ENCODE data around the gene MYCN. TPM values are rescaled to one million over a fixed set of nuclear protein-coding genes. Genes with fewer than 3 reads are reported as not detected.

MYCN gene
- total and polyA plus RNA-seq, 2 of the 13 experiments (the other 11 are each of a cell fraction or from before 2014, with no cell fraction given): not detected

- ChIA-PET CTCF (ENCODE audit: low intra/inter-chr PET ratio, low total read pairs) (no interaction called here), POLR2A (no interaction called here)
- DNase-seq (ENCODE audit: low spot score): no peak
- no peak overlapping the region for H3K4me3 ChIP-seq (replicated peaks in 1 of 3; ENCODE audit: insufficient read depth in 1 of 3, low read depth in 2 of 3, low read length in 3 of 3)
- H2AFZ ChIP-seq (ENCODE audit: low read length): no peak overlapping the region
- H3K27ac ChIP-seq (ENCODE audit: extremely low read length, insufficient read depth, low read length): no peak overlapping the region
- ATAC-seq: no peak
- BruUV-seq (replicated peaks): no TSS peak
- intact Hi-C loops (cut with micrococcal nuclease; ENCODE audit: unreplicated experiment) (no loop called here), in situ Hi-C loops (cut with HindIII; ENCODE audit: extremely low pct_ligation_motif_present, low pct_unique_long_range_greater_than_20kb) (no loop called here)
- H3K79me2 ChIP-seq (ENCODE audit: insufficient read depth, low read length): no peaks in the 10 kb centered on the region
- no peak for FAIRE-seq
- H4K20me1 ChIP-seq (ENCODE audit: insufficient read depth, low read length): no peaks in the 10 kb centered on the region
- H3K9me3 ChIP-seq (ENCODE audit: low read length): no peaks in the 10 kb centered on the region
- 64% methylated on average over 10 of the region's 10 CpGs for WGBS (ENCODE audit: low lambda C conversion rate)
- H3K36me3 ChIP-seq (replicated peaks in 1 of 2; ENCODE audit: control insufficient read depth in 1 of 2, insufficient read depth in 2 of 2, low read length in 2 of 2): no peaks in the 10 kb centered on the region
- no peak for TF ChIP-seq TFAP4 (IDR thresholded peaks at IDR 0.05; ENCODE audit: borderline replicate concordance, low read depth)
- no peak for TF ChIP-seq ZMYM3 (CRISPR knock-in tag; IDR thresholded peaks at IDR 0.05)
- TF ChIP-seq ZNF207 (IDR thresholded peaks at IDR 0.05; ENCODE audit: borderline replicate concordance): no peak
- TF ChIP-seq FOSL2 (CRISPR knock-in tag; IDR thresholded peaks at IDR 0.05): no peak
- no peak for TF ChIP-seq ZNF251 (CRISPR knock-in tag; IDR thresholded peaks at IDR 0.05)
- TF ChIP-seq MYNN (CRISPR knock-in tag; IDR thresholded peaks at IDR 0.05; ENCODE audit: low read depth): no peak
- no peak for TF ChIP-seq HNRNPUL1 (IDR thresholded peaks at IDR 0.05; ENCODE audit: low read depth, low read length)
- TF ChIP-seq FOXA3 (CRISPR knock-in tag; IDR thresholded peaks at IDR 0.05): no peak
- no peak for TF ChIP-seq ZBTB7B (CRISPR knock-in tag; IDR thresholded peaks at IDR 0.05)
- TF ChIP-seq BRCA1 (CRISPR knock-in tag; IDR thresholded peaks at IDR 0.05): no peak
- TF ChIP-seq ZNF644 (CRISPR knock-in tag; IDR thresholded peaks at IDR 0.05; ENCODE audit: low read depth): no peak
- no peak for TF ChIP-seq ZNF18 (CRISPR knock-in tag; IDR thresholded peaks at IDR 0.05; ENCODE audit: insufficient replicate concordance)
- no peak for TF ChIP-seq HDAC1 (CRISPR knock-in tag; IDR thresholded peaks at IDR 0.05)
- no peak for TF ChIP-seq MZF1 (CRISPR knock-in tag; IDR thresholded peaks at IDR 0.05; ENCODE audit: borderline replicate concordance)
- TF ChIP-seq TBX2 (CRISPR knock-in tag; IDR thresholded peaks at IDR 0.05; ENCODE audit: borderline replicate concordance): no peak
- no peak overlapping the region for H3K4me2 ChIP-seq (ENCODE audit: low read depth, low read length)
- H3K9ac ChIP-seq (ENCODE audit: insufficient read depth, low read depth, low read length): no peak overlapping the region
- H3K4me1 ChIP-seq (ENCODE audit: insufficient read depth, low read length): no peaks in the 10 kb centered on the region
- peaks cover 0 to 5% of the 10 kb centered on the region in 2 experiments; a peak in 3 of 5 replicates for H3K27me3 ChIP-seq (ENCODE audit: control insufficient read depth in 1 of 2, insufficient read depth in 2 of 2, low read length in 2 of 2)
Measured at GRCh38 chr2:15992457-15993231, 52.3 kb downstream of the MYCN start.

Measured in HepG2 (cell line).